ENCODE measurements around the gene MAP4K4.

The MAP4K4 gene

DNA sequence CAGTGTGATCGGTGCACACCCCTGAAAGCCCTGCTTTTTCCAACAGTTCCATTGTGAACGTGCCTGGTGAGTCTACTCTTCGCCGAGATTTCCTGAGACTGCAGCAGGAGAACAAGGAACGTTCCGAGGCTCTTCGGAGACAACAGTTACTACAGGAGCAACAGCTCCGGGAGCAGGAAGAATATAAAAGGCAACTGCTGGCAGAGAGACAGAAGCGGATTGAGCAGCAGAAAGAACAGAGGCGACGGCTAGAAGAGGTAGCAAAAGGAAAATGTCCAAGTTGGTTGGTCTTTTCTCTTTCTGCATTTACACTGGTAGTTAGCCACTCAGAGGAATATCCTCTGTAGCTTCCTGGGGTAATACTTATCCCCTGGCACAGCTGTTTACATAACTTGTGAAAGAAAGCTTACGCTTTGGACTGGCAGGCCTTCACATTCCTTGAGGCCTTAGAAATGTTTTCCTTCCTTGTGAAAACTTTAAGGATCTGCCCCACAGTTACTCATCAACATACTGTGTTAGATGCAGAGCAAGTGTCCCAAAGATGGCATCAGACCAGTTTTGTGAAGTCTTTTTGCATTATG, 146.6 kb downstream of the MAP4K4 start:
- no peak for DNase-seq

DNA sequence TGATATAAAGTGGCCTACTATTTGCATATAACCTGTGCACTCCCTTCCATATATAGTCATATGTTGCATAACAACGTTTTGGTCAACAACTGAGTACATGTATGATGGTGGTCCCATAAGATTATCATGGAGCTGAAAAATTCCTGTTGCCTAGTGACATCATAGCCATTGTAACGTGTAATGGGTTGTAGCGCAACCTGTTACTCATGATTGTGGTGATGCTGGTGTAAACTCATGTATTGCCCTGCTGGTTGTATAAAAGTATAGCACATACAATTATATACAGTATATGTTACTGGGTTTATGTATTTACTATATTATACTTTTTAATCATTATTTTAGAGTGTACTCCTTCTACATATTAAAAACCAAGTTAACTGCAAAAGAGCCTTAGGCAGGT, 149.5 kb downstream of the MAP4K4 start:
- DNase-seq, result no peak

DNA sequence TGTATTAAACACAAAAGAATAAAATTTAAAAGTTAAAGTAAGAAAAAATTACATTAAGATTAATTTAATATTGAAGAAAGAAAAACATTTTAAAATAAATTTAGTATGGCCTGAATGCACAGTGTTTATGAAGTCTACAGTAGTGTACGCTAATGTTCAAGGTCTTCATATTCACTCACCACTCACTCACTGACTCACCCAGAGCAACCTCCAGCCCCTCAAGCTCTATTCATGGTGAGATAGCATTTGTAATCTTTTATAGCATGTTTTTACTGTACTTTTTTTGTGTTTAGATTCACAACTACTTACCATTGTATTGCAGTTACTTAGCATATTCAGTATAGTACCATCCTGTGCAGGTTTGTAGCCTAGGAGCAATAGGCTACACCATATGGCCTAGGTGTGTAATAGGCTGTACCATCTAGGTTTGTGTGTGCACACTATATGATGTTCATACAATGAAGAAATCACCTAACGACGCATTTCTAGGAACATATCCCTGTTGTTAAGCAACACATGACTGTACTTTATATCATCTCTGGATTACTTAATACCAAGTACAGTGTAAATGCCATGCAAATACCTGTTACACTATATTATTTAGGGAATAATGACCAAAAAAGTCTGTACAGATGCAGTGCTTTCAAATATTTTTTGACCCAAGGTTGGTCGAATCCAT, 150.3 kb downstream of the MAP4K4 start:
- DNase-seq, result no peak

DNA sequence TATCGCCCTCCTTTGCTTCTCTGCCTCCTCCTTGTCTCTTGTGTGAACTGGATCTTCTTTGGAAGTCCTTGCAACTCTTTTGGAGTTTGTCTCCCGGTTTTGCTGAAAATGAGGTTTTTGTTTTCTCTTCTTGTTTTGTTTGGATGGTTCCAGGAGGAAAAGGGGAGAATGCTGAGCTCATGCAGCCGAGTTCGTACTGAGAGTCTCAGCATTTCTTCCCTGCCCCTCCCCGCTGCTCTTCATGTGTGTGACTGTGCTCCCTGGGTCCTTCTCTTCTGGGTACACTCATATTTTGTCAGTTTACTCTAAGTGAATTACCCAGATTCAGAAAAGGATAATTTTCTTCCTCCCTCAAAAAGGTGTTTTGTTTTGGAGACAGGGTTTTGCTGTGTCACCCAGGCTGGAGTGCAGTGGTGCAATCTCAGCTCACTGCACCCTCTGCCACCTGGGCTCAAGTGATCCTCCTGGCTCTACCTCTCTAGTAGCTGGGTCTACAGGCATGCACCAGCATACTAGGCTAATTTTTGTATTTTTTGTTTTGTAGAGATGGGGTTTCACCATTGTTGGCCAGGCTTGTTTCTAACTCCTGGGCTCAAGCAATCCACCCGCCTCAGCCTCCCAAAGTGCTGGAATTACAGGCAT, 151.4 kb downstream of the MAP4K4 start:
- no peak for DNase-seq

DNA sequence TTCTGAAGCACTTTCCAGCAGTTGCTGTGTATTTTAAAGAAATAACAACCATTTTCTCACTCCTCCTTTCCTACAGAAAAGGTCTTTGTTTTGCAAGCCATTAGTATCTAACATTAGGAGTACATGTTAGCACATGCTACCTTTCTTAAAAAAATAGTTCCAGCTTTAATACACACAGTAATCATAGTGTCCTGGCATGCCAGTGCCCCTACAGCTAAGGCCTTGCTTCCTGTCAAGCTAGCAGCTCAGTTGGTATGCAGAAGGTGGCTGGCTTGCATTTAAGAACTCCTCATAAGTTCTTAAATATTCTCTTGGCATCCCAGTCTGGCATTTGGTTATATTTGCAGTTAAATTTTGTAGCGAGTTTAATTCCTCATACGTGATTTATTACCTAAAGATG, 152.9 kb downstream of the MAP4K4 start:
- no peak for DNase-seq

DNA sequence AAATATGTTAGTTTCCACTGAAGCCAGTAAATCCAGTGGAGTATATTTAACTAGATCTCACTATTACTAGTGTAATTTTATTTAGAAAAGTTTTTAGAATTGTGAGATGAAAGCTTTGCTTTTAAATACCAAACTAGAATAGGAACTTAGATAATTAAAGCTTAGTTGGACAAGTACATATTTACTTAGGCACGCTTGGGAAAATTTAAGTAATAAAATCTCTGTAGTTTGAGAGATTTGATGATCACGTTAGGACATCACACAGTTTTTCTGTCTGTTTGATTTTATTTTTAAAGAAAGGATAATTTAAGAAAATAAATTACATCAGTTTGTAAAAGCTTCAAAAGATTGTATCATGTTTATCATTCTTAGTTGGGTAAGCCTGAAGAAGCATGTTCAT, 153.5 kb downstream of the MAP4K4 start:
- no peak for DNase-seq

DNA sequence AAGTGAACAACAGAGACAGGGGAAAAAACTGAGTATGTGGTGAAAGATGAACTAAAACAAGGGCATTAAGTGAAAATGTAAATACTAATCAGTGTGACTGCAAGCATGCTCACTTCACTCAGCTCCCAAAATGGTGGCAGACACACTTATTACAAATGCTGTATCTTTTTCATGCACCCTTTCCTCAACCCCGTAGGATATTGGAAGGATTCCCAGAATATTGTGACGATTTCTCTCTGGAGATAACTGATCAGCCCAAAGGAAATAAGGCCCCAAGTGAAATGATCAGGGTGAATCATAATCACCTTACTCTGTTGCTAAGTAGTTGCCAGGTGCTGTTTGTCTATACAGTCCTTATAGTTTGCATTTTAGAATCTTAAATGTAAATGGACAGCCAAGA, 155.3 kb downstream of the MAP4K4 start:
- no peak for DNase-seq

DNA sequence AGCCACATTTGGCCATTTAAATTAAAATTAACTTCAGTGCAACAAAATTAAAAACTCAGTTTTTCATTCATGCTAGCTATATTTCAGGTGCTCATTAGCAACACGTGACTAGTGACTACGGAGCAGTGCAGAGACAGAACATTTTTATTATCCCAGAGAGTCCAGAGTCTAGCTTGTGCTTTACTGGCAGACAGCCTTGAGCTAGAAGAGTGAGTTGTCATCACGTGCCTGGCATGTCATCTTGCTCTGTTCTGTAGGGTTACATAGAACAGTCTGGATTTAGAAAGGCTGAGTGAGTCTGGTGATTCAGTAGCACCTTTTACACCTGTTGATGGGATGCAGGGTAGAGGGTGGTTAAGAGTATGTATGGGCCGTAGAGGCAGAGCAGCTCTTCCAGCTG, 157.4 kb downstream of the MAP4K4 start:
- no peak for DNase-seq

DNA sequence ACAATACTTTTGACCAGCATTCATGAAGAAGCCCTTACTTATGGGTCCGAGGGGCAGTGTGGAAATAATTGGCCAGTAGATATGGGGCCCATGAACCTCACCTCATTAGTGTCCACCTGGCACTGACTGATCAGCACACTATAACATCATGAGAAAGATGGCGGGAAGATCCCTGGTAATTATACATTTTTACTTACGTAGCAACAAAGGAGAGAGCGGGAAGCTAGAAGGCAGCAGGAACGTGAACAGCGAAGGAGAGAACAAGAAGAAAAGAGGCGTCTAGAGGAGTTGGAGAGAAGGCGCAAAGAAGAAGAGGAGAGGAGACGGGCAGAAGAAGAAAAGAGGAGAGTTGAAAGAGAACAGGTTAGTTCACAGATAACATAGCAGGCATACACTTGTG, 158.3 kb downstream of the MAP4K4 start:
- DNase-seq, result no peak

DNA sequence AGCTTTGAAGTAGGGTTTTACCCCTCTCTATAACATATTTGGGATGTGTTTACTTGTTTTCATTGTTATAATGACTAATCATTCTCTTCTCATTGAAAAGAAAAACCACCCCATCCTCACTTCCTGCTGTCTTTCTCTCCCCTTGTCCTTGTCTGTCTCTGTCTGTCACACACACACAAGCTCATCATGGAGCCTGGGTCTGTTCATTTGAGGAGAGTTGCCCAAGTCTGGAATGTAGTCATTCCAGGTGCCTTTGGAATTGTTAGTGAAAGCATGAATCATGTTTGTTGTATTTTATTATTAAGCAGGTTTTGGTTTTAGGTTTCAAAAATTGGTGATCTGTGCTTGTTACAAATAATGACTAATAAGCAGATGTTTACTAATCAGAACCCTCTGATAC, 160.7 kb downstream of the MAP4K4 start:
- DNase-seq, result no peak

DNA sequence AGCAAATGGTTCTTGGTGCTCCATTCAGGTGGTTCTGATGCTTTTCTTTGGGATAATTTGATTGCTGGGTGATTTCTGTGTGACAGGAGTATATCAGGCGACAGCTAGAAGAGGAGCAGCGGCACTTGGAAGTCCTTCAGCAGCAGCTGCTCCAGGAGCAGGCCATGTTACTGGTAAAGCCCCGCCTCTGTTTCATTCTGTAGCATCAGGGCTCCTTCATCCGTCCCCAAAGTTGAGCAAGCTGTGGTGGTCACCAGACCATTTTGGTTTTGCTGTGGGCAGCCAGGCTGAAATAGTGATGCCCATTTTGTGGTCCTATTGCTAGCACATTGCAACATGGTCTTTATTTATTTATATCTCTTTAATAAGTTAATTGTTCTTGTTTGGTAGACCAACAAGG, 161.4 kb downstream of the MAP4K4 start:
- DNase-seq, result no peak

DNA sequence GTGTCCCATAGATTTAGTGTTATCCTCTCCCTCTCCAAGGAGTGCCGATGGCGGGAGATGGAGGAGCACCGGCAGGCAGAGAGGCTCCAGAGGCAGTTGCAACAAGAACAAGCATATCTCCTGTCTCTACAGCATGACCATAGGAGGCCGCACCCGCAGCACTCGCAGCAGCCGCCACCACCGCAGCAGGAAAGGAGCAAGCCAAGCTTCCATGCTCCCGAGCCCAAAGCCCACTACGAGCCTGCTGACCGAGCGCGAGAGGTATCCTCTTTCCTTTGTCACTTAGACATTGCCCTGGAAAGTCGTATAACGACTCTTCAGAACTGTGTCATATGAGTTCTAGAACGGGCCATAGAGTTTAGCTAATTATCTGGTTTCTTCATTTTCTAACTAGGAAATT, 162.1 kb downstream of the MAP4K4 start:
- DNase-seq, result no peak

DNA sequence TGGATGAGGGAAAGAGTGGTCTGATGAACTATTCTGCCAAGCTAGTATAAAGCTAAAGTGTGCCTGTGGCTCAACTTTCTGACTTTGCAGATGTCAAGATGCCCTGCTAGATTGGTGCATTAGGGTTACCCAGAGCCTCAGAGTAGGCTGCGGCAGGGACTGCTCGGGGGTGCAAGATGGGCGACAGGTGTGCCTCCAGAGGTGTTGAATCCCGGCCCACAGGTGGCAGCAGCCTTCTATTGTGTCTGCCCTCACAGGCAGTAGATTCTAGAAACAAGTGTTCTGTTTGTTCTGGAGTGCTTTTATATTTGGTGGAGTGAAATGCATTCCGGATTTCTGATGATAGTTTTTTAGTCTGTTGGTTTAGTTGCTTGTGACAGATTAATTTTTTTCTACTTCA, 162.7 kb downstream of the MAP4K4 start:
- no peak for DNase-seq

DNA sequence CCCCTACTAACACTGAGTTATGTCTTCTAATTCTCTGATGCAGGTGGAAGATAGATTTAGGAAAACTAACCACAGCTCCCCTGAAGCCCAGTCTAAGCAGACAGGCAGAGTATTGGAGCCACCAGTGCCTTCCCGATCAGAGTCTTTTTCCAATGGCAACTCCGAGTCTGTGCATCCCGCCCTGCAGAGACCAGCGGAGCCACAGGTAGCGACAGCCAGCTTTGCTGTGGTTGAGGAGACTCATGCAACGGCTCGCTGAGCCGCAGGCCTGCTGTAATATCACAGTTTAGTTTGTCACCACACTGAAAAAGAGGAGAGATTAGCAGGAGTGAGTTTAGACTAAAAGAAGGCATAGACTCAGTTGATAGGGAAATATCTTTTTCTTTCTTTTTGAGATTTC, 163.3 kb downstream of the MAP4K4 start:
- DNase-seq, result no peak

DNA sequence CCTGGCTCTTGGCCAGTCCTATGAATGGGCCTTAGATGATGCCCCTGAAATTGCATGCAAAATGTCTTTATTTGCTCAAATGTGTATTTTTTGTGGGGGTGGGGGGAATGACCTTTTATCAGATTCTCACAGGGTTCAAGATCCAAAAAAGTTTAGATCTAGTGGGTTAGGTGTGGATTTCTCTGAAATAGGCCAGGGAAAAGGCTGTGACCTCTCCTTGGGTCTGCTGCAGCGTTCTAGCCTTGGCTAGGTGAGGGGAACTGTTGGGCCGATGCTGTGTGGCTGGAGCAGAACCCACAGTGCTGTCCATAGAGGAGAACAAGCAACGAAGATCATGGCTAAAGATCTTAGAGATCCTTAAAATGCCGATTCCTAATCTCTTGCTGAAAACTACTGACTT, 163.9 kb downstream of the MAP4K4 start:
- no peak for DNase-seq

DNA sequence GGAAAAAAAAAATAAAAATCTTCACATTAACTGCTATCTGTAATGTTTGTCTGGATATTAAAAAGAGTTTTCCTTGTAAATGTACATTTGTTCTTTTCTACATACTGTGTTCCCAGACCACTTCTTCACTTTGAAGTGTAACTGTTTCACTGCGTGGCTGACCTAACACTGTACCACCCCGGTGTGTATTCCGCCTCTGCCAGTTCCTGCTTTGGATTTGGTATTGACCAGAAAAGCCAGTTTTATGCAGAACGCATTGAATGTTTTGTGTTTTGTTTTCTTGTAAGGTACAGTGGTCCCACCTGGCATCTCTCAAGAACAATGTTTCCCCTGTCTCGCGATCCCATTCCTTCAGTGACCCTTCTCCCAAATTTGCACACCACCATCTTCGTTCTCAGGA, 166.0 kb downstream of the MAP4K4 start:
- DNase-seq, result no peak

DNA sequence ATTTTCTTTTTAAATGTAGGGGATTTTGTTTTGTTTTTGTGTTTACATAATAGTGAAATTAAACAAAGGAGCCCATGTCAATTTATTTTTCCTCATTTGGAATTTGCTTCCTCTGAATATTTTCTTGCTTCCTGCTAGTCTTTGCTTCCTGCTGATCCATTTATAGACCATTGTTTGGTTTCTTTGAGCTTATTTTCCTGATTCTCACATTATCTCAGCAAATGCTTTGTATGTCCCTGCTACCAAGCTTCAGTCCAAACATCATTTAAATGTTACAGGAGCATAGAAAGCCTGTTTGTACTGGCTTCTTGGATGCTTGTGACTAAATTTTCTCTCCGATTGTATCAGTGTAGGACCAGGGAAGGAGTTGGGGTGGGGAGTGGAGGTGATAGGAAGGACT, 166.9 kb downstream of the MAP4K4 start:
- no peak for DNase-seq

DNA sequence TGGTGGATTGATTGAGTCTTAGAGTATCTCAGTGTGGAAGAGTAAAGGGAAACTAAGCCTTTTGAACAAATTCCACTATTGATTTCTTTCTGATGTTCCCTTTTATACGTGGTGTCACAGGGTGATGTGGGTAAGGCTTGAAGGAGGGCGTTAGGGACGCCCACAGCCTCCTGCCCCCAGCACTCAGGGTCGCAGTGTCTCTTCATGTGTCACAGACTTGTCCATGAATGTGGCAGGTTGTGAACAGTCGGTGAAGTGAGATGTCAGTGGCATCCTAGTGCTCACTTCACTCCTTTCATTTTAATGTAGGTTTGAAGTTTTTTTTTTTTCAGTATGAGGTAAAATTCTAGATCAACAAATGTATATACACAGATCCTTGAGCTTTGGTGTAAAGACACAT, 171.0 kb downstream of the MAP4K4 start:
- no peak for DNase-seq

DNA sequence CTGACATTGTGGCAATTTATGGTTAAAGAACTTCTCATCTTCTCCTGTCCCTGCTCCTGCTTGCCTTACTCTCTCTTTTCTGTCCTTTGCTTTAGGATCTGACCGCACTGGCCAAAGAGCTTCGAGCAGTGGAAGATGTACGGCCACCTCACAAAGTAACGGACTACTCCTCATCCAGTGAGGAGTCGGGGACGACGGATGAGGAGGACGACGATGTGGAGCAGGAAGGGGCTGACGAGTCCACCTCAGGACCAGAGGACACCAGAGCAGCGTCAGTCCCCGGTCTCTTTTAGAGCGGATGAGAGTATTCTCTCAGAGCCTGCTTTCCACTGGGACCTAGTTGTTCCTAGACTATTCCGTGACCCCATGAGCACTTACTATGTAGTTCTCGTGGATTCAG, 172.0 kb downstream of the MAP4K4 start:
- no peak for DNase-seq

DNA sequence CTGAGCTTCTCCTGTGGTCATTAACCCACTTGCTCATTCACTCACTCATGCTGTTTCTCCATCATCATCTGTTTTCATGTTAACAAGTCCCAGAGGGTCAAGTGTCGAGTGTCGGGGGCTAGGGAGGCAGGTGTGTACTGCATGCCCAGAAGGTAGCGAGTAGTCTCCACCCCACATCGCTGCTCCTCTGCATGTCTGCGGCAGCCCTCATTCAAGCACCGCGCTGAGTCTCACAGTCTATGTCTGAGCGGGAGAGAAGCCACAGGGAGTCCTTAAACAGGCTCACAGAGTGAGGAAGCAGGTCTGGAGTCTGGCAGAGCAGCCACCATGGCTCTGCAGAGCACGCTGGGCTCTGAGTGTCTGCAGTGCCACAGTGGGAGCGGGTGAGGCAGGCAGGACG, 172.9 kb downstream of the MAP4K4 start:
- DNase-seq, result no peak

DNA sequence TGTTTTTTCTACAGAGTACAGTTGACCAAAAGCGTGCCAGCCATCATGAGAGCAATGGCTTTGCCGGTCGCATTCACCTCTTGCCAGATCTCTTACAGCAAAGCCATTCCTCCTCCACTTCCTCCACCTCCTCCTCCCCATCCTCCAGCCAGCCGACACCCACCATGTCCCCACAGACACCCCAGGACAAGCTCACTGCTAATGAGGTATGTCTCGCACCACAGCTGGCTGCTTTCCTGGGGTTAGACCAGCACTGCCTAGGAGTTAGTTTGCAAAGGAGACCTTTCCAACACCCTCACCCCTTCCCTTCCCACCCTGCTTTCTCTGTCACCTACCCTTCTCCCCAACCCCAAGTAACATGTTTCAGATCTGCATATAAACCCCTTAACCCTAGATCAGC, 174.0 kb downstream of the MAP4K4 start:
- DNase-seq, result no peak

DNA sequence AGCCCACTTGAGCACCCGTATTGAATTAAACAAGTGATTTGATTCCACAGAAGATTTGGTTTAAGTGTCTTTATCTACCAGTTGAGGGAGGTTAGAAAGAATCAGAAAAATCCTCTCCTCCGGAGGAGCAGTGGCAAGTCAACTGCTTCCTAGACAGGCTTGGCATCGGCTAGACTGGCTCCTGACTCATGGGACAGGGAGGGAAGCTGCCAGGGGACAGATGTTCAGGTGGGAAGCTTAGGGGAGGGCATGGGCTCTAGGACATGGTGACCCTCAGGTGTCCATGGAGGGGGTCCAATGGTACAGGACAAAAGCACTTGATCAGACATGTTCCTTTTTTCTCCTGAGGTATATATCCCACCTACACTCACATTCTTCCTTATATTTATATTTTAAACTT, 175.0 kb downstream of the MAP4K4 start:
- no peak for DNase-seq

DNA sequence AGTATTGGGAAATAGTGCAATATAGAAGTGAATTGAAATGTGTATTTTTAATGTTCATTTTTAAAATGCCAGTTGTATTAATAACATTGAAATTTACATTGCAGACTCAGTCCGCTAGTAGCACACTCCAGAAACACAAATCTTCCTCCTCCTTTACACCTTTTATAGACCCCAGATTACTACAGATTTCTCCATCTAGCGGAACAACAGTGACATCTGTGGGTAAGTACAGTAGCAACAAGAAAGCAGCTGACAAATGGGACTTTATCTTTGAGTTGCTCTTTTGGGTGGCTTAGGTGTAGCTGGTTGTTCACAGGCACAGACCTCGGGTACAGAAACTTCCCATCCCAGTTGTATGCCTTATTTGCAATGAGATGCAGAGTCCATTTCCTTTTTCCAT, 176.0 kb downstream of the MAP4K4 start:
- no peak for DNase-seq

DNA sequence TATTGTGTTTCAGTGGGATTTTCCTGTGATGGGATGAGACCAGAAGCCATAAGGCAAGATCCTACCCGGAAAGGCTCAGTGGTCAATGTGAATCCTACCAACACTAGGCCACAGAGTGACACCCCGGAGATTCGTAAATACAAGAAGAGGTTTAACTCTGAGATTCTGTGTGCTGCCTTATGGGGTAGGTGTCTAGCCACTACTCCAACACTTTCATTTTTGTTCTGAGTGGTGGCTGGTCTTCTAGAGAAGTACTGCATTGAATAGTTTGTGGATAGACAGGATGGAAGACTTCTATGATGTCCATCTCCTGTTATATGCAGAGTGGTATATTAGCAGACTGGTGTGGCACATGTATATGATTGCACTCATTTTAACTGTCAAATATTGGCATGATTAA, 176.6 kb downstream of the MAP4K4 start:
- no peak for DNase-seq

DNA sequence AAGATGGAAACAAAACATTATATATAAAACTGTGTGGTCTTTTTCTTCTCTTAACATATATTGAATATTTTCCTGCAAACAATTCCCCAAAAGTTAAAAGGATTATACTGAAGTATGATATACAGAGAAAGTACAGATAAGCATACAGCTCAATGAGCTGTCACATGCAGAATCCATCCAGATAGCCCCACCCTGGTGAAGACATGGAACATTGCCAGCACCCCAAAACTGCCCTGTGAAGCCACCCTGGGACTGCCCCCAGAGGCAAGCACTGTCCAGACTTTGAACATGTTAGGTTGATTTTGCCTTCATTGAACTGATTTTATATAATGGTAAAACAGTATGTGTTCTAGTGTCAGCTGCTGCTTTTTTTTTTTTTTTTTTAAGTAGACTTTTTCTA, 182.0 kb downstream of the MAP4K4 start:
- DNase-seq, result no peak
